NCI-H1694 treated with DMSO at 0.1 percent for 48 hours (cell line): ENCODE results near the gene MSMP.

ENCODE experiments used
- DNase-seq: peaks from one replicate; lab custom pipeline; 2025; lab: John Stamatoyannopoulos, UW

Gene MSMP

GRCh38 chr9:35754264-35754663 is at the start of gene MSMP:
Gene MSMP, minus strand, starts transcription at chr9:35754276. Its CDS starts 147 bp downstream, at chr9:35754129.
- no peak for DNase-seq

- DNase-seq: no peak
Observed at GRCh38 chr9:35801328-35802128, 47.5 kb upstream of the MSMP start.

- DNase-seq: no peak
Observed at GRCh38 chr9:35800530-35800929, 46.5 kb upstream of the MSMP start.

- no peak for DNase-seq
Observed at GRCh38 chr9:35798658-35799374, 44.7 kb upstream of the MSMP start.

GRCh38 chr9:35797311-35798109 is 43.4 kb upstream of the MSMP start:
- DNase-seq: no peak

GRCh38 chr9:35795695-35796094 is 41.6 kb upstream of the MSMP start:
- no peak for DNase-seq

- DNase-seq: no peak
Observed at GRCh38 chr9:35793461-35793860, 39.4 kb upstream of the MSMP start.

GRCh38 chr9:35792826-35793225 is 38.8 kb upstream of the MSMP start:
- DNase-seq: no peak

- no peak for DNase-seq
Observed at GRCh38 chr9:35792024-35792813, 38.1 kb upstream of the MSMP start.

- DNase-seq: no peak
Observed at GRCh38 chr9:35791297-35791921, 37.3 kb upstream of the MSMP start, which contains the start of gene NPR2. Gene NPR2, plus strand, starts transcription at chr9:35791591. Its CDS starts 818 bp downstream, at chr9:35792409.

- peak; percentile 87 for DNase-seq
Observed at GRCh38 chr9:35790385-35791296, 36.6 kb upstream of the MSMP start.

GRCh38 chr9:35790025-35790384 is 35.9 kb upstream of the MSMP start:
- DNase-seq: no peak

- DNase-seq: no peak
Observed at GRCh38 chr9:35789541-35789940, 35.5 kb upstream of the MSMP start.

- no peak for DNase-seq
Observed at GRCh38 chr9:35783418-35783817, 29.3 kb upstream of the MSMP start.

- DNase-seq: no peak
Observed at GRCh38 chr9:35781066-35781465, 27.0 kb upstream of the MSMP start.

- no peak for DNase-seq
Observed at GRCh38 chr9:35778496-35778895, 24.4 kb upstream of the MSMP start.

GRCh38 chr9:35776018-35776417 is 21.9 kb upstream of the MSMP start:
- DNase-seq: no peak

- DNase-seq: no peak
Observed at GRCh38 chr9:35774907-35775635, 21.0 kb upstream of the MSMP start.

- DNase-seq: no peak
Observed at GRCh38 chr9:35771943-35772342, 17.9 kb upstream of the MSMP start.
